ENCODE results near the gene FSHR.

Gene FSHR

DNA sequence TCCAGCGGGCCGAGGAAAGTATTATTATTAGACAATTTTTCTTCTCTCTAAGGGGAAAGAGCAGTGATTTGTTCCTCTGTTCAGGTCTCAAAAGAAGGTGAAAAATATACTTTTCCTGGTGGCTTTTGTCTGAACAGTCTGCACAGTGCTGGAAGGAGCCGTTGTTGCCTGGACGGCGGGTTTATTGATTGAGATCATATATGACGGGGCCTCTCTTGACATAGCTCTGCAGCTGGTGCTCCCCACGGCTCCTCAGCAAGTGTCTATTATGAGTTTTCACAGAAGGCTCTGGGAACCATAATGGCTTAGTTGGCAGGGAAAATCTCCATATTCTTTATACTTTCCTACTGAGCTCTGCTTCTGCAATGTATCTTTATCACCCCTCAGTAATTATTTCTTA lies 42.9 kb downstream of the FSHR start:
- no peak for DNase-seq (ENCODE audit: low read depth)

DNA sequence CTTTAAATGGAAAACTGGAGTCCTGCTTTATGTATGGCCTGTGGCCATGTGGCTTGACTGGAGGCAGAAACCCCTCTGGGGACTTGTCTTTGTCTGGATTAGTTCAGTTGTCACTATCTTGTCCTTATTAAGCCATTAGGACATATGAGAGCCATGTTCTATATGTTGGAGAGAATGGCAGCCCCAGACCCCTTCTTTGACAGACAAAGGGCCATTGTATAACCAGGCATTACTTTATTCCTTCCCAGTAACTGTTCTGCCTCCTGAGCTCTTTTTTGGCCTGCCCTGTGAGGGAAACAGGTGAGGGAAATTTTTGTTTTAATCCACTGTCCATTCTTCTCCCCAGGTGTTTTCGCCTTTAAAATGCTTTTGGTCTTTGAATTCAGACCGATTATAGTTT lies 43.3 kb downstream of the FSHR start:
- DNase-seq (ENCODE audit: low read depth), result no peak

DNA sequence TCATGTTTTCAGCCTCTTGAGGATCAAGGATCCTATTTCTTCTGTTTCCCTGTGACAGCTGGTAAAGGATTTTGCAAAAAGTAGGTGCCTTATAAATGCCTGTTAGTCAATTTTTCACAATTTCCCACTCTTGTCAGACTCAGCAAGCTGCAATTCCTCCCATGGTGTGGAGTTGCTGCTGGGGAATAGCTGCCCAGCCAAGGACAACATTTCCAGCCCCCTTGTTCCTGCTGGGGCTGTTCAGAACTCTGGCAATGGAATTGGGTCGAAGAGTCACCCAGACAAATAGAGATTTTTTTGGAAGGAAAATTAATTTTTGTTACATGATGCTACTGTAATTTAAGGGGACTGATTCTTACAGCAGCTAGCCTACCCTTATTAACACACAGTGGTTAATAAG lies 43.7 kb downstream of the FSHR start:
- DNase-seq (ENCODE audit: low read depth), result no peak

DNA sequence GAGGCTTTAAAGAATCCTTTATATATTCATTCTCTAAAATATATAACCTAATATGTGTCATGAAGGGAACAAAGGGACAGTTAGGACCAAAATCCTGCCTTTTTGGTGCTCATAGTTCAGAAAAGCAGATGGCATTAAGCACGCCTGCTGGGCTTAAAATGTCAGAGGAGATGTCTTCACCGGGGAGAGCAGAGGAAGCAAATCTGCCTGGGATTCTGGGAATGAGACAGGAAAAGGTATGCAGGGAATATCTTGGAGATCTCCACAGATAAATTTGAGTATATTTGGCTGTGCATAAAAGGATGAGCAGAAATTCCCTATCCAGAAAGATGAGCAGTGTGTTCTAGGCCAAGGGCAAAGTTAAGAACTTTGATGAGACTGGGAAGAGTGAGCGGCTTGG lies 45.5 kb downstream of the FSHR start:
- no peak for DNase-seq (ENCODE audit: low read depth)

DNA sequence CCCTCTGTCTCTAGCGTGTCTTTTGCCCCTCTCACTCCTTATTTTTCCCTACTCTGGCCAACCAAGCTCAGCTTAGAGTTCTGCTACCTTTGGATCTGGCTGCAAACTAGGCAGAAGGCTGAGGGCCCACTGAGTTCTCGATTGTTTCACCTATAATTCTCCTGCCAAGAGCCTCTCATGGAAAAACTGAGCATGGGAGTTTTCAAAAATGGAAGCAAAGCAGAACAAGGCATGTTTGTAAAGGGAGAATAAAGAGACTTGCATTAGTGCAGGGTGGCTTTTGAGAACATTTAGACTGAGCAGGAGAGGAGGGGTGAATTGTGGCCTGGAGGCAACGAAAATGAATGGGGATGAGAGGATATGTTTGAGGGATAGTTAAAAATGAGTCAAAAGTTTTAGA lies 45.9 kb downstream of the FSHR start:
- DNase-seq (ENCODE audit: low read depth), result no peak

DNA sequence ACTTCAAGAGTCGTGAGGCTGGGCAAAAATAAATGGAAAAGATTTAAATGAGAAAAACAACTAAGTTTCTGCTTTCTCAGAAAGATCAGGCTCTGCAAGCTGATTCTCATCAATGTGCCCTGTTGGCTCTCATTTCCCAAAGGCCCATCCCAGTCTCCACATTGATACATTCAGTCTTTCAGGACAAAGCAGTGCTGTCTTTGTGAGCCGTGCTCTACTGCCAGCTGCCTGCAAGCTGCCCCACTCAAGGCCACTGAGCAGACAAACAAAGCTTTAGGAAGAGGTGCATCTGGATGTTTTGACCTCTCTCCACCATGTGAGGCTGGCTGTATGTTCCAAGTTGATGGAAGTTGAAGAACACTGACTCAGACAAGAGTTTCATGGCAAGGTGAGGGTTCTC lies 48.8 kb downstream of the FSHR start:
- DNase-seq (ENCODE audit: low read depth), result no peak

DNA sequence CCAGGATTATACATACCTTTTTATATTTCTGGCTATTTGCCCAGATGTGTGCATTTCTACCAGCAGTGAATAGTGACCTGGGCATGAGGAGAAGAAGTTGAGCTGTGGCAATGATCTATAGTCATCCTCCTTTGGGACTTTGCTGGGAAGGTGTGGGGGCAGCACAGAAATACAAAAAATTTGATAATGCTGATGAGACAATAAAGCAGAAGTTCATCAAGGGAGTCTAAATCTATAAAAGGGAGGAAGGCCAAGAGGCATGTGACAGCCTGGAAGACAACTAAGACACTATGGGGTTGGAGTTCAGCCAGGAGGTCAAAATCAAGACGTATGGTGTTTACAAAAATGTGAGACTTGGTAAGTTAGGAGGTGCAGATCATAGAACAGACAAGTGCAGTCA lies 52.2 kb downstream of the FSHR start:
- no peak for DNase-seq (ENCODE audit: low read depth)

DNA sequence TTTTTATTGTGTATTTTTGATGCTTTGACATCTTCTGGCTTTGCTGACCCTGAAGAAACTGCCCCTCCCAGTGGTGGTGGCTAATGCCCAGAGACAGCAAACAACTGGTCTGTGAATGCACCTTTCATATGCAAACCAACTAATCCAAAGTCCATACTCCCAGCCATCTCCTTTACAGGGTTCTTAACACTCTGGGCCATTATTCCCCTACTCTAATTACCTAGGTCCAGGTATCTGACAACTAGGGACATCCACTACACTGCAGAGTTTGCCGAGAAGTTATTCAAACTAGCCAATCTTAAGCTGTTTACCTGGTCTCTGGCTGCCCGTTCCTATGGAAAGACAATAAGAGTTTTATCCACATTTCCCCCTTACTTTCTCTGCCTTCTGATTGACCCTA lies 73.6 kb downstream of the FSHR start:
- no peak for DNase-seq (ENCODE audit: low read depth)

DNA sequence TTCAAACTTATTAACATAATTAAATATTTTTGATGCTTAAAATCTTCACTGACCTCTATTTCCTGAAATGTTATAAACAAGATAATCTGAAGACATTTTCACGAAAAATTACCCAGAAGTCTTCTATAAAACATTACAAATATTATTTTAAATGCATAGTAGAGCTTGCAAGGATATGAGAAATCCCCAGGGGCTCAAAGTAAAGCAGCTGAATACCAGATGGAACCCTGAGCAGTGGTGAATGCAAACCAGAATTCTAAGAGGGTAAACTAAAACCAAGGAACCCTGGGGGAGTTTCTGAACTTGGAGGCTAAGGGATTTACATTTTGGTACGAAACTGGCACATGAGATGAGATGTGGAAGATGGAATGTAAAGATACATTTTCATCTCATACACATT lies 83.6 kb downstream of the FSHR start:
- no peak for DNase-seq (ENCODE audit: low read depth)

DNA sequence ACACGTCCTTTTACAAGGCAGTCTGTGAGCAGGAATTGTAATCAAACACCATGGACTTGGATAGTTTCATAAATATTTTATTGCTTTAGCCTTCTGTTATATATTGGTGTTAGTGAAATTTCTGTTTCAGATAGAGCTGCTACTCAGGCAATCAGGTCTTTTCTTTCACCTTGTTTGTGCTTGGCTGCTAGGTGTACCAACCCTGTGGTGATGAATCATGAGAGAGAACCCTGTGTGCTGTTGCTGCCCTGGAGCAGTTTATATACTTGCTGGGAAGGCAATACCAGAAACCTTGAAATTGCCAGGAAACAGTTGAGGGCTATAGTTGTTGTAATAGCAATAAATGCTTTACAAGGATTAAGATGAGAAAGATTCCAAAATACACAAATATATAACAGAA lies 84.5 kb downstream of the FSHR start:
- no peak for DNase-seq (ENCODE audit: low read depth)

DNA sequence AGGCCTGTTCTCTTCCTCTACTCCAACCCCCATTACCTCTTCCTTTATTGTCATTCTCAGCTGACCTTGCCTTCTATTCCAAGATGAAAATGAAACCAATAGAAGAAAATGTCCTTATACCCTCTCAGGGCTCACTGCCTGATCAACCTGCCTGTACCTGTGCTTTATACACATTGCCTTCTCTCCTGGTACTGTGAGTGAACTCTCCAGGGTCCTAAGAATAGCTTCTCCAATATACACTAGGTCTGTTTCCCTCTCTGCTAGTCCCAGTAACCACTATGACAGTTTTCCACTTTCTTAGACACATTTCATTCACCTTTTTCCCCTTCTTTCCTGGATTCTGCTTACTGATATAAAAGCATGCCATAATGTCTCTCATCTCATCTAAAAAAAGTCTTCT lies 85.7 kb downstream of the FSHR start:
- DNase-seq (ENCODE audit: low read depth), result no peak

DNA sequence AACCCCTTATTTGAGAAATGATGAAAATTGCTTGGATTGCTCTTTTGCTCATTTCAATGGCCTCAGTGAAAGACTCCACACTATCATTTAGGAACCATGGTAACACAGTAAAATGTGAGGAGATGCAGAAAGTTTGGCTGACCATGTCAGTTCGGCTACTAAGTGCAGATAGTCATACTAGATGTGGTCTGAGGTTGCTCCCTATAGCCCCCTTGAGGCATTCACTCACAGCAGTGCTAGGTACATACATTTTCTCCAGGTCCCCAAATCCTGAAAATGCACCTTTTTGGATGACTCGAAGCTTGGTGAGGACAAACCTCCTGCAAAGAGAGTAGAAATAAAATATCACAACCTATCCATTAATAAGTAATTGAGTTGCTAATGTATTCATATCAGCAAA lies 86.3 kb downstream of the FSHR start:
- DNase-seq (ENCODE audit: low read depth), result no peak

DNA sequence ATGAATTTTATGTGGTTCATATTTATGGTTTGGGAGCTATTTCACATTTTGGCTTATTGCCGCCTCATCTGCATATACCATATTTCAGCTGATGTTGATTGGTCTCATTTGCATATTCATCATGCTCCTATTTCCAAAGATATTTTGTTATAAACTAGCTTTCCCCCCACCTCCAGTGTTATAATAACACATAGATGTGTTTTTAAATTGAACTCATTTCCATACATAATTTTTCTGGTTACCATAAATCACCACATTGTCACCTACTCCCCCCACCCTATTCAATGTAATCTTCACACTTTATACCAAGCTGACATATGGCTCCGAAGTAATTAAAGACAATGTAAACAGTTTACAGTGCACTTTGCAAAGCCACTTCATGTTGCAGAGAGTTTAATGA lies 101.2 kb downstream of the FSHR start:
- no peak for DNase-seq (ENCODE audit: low read depth)

DNA sequence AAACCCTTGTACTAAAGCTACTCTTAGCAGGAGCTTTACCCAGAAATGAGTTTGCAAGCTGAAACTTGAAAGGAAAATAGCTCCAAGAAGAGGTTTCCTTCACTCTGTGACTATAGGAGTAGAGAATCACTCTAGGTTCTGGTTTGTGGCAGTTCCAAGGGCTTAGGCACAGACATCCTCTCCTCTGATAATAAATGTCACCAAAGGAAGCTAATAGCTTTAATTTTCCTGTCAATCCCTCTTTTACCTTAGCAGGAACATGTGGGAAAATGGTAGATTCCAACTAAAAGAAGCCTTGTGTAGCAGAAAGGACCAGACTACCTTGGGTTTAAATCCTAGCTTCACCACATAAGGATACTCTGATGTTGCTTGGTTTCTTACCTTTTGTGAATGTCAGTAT lies 104.0 kb downstream of the FSHR start:
- DNase-seq (ENCODE audit: low read depth), result no peak

DNA sequence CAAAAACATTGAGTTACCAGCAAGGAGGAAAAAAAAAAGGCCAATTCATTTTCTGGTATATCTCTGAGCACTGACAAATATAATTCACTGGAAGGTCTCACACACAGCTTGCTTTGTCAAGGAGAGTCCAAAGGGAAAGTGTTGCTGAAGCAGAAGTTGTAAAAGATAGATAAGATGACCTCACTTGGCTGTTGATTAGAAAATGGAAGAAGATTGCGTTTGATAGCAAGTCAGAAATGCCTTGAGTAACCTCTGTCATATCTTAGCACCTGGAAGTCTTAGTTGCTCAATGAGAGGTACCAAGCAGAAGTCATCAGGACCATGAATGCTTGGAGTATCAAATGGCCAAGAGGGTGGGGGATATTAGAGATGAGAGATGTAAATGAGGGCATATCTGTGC lies 105.2 kb downstream of the FSHR start:
- no peak for DNase-seq (ENCODE audit: low read depth)

DNA sequence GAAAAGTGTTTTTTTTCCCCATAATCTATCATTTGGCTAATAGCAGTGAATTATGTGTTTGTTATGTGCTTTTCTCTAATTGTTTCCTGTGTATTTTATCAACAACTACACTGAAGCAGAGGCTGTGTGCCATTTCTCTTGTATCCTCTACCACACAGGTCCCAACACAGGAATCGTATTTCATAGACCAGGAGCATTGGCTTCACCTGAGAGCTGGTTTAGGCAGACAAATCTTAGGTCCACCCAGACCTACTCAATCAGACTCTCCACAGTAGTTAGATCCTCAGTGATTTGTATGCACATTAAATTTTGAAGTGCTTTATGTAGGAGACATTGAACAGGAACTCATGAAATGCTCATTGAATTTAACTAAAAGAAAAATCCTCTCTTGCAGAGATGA lies 109.2 kb downstream of the FSHR start:
- no peak for DNase-seq (ENCODE audit: low read depth)

DNA sequence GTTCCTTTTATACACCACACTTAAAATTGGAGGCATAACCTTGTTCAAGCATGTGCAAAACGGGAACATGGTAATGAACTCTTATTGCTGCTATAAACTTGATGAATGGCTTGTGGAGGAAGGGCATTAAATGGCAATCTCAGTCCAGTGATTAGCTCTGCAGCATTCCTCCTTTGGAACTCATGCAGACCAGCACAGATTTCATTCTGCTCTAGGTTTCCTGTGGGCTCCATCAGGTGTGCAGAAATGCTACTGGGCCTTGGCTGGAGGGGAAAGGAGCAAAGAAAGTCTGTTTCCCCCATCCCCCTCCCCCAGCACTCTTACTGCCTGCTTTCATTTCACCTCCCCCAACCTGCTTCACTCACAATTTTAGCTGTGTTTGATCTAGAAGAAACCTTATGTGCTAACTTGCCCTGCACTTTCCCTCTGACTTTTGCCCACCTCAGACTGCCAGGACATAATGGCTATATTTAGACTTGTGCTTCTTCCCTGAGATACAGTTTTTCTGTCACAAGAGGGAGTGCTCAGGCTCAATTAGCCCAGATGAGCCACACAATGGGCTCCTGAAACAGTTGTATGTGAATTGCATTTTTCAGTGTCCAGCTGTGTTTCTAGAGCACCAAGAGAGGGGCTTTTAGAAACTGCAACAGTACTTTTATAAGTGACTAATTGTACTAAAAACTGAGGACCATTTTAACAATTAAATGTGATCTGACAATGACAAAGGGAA lies 109.8 kb downstream of the FSHR start:
- no peak for DNase-seq (ENCODE audit: low read depth)

DNA sequence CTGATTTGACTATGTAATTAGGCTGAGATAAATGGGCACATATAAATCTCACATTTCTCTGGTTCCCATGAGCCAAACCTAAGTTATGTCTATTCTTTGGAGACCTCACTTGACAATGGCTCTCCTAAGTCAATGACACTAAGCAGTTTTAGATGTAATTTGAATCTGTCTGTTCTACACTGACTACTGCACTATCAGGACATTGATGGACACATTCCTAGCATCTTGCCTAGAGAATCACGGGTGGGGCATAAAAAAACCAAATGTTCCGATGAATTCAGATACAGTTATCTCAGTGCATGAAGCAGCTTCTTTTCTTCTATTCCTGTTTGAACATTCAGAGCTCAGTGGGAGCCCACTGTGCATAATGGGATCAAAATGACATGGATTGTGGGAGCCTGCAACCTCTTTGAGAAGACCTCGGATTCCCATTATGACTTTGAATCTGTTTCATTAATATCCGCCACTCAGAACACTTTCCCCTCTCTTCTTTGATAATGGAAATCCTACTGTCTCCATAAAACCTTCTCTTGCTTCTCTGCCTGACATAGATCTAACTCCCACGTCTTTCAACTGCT lies 110.8 kb downstream of the FSHR start:
- DNase-seq (ENCODE audit: low read depth), result no peak

DNA sequence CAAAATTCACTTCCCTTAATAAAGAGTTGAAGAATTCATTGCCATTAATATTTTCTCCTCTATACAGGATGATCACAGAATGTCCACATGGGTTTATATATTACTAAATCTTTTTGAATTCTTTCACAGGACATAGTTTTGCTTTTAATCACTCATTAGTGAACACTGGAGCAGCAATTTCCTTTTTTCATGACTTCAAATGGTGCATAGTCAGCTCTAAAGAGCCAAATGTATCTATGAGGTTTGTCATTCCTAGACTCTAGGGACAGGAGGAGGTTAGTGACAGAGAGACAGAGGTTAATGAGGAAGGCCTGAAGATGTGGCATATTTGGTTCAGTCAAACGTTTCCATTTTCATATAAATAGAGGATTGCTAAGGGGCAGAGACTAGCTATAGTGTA lies 111.8 kb downstream of the FSHR start:
- no peak for DNase-seq (ENCODE audit: low read depth)

DNA sequence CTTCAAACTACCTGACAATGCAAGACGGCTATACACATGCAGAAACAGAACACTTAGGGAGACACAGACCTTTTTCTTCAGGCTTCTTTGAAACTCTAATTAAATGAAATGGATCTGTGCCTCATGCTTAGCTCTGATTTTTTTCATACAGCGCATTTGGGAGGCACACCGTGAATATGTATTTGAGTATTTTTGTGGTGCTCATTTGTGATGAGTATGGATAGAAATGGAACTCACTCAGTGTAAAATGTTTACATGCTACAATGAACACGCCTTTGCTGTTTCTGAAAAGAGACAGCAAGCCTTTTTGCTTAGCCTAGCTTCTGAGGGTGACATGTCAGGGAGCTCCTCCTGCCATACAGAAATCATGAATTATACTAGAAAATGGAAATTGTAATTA lies 113.3 kb downstream of the FSHR start:
- DNase-seq (ENCODE audit: low read depth), result no peak

DNA sequence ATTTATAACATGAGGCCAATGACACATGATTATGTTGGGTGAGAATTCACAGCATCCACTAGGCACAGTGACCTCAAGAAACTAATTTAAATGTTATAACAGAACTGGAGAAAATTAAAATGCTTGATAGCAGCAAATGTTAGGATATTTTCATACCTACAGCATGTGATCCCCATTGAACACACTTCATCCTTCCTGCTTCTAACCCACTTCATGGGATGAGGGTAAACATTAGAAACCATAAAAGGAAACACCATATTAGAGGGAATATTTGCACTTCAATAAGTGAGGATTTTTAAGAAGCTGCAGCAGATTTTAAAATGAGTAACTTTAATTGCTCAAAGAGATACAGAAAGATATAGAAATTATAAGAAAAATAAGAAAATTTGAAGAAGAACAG lies 117.1 kb downstream of the FSHR start:
- DNase-seq (ENCODE audit: low read depth), result no peak

DNA sequence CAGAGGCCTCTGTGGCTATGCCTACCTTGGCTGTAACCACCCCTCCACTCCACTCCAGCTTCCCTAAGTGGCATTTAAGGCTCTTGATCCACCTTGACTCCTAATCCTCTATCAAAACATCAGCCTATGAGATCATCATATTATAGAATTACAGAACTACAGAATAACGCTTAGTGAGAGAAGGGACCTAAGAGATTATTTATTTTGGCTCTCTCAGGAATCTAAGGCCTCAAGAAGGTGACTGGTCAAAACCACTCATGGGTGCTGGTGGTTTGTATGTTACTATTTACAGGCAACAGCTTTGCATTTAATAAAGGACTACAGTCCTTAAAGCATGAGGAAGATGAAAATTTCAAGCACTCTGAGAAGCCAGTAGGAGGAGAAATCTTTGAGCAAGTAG lies 118.8 kb downstream of the FSHR start:
- no peak for DNase-seq (ENCODE audit: low read depth)

DNA sequence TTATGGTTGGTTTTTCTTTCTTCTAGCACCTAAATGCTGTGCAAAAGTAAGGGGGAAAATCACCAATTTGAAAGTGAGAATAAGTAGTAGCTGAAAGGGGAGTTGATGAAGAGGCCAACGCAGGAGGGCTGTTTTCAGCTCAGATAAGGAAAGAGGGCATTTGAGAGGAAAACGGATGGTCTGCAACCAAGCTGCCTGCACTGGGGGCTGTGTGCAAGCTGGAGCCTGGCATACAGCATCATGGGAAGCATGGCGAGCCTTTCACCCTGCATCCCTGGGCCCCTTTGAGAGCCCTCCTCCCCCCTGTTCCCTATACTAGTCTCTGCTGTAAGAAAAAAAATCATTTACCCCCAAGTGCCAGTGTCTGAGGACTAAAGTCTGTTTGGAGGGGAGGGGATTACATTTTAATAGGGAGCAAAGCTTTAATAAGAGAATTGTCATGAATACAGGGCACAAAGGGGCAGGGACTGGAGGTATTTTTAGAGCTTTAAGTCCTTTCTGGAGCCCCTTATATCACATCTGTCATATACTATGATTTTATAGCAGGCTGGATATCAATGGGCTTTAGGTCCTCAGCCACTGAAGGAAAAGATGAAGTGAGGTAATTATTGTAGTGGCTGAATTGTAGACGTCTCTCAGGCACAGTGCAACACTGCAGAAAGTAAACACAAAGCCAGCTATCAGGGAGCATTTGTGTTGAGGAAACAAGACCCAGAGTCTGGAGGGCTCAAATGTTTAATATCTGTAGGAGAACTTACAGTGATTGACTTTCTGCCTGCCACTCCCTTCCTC lies 120.7 kb downstream of the FSHR start:
- DNase-seq (ENCODE audit: low read depth), result no peak

DNA sequence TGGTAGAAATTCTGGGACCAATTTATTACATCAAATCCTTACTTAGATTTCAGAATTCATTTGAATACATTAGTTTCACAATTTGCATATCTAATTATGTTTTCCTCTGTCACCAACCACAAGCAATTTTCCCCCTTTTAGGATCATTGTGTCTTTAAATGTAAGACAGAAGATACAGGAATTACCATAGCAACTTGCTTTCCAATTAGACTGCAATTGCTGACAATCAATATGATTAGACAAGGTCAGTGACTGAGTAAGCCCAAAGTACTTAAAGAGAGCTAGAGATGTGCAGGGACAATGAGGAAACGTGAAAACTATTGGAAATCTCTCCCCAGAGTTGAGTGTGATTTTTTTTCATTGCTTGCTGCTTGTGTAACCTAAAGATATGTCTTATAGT lies 121.4 kb downstream of the FSHR start:
- no peak for DNase-seq (ENCODE audit: low read depth)

Data from T-helper 22 cell (primary cell).